CD4-positive, alpha-beta T cell treated with Interleukin-6 for 4 hours (primary cell): ENCODE results near the gene HPCAL1.
"Not testable (repeated sequence)": the region's sequence is repeated elsewhere in the genome, so short reads cannot be mapped to it uniquely, and the experiment has no call there.

Experiments
- DNase-seq: peaks from one replicate; pipeline ENCODE4 v3.0.0-alpha.2; 2020; ENCODE audit warnings: mixed read lengths

HPCAL1 gene

DNA sequence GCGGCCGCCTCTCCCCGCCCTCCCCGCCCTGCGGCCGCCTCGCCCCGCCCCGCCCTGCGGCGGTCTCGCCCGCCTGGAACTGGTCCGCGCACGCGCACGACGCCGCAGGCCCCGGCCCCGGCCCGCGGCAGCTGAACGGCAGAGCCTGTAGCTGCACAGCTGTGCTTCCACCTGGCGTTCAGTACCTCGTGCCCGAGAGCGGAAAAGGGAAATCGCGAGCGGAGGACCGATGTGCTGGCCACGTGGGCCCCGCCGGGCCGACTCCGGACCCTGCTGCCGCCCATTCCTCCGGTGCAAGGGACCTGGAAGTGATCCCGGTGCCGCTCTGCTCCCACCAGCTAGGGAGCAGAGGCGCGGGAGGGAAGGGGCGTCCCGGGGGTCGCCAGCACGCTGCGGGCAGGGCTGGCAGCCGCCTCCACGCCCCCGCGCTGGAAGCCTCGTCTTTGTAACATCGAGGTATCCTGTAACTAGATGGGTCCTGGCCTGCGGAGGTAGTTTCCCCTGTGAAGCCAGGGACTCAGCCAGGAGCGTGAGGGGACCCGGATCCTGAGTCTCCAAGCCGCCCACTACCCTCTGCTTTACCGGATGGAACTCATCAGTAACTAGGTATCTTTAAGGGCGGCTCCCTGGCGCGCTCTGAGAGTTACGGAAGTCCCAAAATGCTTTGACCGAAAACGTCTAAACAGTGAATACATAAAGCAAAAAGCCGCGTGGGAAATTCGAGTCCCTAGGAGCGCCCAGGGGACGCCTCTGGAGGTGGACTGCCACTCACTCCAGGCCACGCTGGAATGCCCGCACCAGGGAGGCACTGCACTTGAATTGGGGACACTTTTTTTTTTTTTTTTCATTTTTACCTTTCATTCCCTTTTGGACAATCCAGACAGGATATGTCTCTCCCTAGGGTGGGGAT is 146.1 kb downstream of the HPCAL1 start:
- peak; percentile 95 for DNase-seq

DNA sequence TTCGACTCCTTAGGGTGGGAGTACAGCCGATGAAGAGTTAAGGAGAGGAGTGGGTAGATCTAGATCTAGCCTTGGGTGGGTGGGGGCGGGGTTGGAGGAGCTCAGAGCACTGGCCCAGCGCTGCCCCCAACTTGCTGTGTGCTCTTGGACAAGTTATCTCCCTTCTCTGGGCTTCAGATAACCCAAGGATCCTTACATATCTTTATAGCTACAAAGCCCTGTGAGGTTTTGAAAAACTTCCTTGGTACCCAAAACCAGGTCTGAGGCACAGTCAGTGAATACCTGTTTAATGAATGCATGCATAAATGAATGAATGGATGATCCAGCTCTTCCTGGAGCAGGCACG is 146.8 kb downstream of the HPCAL1 start:
- DNase-seq = no peak

DNA sequence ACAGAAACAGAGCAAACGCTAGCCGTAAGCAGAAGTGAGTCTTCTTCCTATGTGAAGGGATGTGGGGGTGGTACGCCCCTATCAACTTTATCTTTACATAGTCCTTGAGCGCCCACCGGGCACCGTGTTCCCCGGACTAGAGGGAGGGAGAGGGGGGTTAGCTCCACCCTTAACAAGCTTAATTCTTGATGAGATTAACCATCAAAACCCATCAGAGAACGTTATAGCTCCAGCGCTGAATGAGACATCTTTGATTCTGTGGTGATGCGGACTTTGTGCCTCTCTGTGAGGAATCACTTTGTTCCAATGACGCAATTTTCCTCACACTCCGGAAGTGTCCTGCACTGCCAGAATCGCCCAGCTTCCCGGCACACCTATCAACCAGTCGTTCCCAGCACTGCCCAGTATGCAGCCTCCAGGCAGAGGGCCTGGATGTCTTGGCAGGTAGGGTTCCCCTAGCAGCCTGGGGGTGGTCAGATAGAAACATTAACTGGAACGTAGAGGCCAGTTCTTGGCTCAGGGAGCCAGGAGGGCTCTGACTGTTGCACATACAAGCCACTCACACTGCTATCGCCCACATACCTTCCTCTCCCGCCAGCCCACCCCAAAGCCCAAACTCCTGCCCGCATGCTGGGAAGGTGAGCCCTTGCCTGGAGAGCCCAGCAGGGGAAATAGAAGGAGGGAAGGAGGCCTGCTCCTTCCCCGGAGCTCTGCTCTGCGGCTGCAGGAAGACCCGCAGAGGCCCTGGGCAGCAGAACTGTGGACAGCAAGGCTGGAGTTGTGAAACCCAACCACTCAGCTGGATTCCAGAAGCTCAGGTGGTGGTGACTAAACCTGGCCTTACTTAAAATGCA is 147.4 kb downstream of the HPCAL1 start:
- DNase-seq = no peak

DNA sequence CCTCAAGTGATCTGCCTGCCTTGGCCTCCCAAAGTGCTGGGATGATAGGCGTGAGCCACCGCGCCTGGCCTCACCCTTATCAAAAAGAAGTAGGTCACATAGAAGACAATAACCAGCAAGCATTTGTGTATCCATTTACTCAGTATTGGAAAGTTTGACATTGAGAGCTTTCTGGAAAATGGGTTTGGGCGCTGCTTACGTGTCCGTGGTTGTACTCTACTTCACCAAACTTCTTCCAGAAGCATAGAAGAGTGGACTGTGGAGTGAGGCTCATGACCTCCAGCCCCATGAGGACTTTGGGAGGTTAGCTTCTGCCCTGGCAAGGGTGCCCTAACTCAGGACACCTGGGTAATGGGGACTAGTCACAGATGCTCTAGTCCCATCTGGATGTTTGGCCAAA is 149.1 kb downstream of the HPCAL1 start:
- DNase-seq = no peak

DNA sequence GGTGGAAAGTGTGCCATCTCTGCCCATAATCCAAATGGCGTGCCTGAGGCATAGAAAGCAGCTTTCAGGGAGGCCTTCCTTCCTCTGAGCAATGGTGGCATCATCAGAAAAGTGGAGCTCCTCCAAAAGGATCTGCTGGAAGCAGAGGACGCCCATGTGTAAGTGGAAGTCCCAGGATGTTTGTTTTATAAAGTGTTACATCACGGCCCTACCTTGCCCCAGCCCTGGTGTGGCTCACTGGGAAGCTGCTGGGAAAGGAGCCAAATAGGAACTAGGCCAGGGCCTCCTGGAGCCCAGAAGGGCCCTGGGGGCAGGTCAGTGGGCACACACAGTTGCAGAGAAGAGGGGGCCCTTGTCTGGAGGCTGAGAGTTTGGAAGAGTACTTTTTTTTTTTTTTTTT is 149.6 kb downstream of the HPCAL1 start:
- DNase-seq = no peak

DNA sequence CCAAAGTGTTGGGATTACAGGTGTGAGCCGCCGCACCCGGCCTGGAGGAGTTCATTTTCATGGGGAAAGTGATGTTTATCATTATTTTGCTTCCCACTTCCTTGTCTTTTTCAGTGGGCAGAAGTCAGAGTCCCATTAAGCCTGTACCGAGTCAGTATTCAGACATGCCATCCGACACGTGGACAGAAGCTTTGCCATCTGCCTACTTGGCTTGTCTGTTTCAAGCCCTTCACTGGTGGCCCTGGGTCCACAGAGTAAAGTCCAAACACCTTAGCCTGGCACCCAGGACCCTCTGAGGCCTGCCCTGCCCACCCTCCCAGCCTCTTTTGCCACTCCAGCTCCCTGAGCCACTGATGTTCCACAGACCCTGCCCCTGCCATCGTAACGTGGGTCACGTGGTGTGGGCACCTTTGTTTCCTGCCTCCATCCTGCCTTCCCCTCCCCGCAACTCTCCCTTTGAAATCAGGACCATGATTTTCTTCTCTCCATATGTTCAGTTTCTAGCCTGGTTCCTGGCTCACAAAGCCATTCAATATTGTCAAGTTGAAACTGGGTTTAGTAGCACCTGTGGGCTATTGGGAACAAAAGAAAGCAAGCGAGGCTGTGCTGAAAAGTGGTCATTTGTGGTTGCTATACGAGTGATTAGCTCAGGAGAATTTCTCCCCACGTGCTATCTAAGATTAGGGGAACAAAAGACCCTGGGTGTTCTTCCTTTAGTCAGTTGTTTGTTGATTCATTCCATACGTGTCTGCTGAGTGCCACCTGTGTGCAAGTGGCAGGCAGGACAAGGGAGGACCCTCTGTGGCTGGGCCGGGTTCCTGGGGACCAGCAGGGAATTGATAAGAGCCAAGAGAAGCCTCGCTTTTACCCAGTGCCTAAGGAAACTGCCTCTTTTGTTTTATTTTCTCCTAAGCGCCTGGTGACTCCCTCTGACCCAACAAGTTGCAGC is 150.5 kb downstream of the HPCAL1 start:
- no peak for DNase-seq

DNA sequence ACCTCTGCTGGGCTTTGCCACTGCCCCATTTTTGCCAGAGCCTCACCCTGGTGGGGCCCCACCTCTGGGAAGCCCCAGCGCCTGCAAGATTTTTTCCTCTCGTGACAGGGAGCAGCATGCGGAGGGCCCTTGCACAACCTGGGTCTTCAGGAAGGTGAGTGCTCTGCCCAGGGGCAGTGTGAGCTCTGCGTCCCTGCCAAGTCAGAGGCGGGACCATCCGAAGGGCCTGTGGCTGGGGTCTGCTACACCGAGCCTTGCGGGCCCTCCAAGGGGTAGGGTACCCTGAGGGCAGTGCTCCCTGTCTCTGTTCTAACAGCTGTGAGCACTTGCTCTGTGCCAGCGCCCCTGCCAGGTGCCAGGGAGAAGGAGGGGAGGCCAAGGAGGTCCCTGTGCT is 151.2 kb downstream of the HPCAL1 start:
- DNase-seq = no peak

DNA sequence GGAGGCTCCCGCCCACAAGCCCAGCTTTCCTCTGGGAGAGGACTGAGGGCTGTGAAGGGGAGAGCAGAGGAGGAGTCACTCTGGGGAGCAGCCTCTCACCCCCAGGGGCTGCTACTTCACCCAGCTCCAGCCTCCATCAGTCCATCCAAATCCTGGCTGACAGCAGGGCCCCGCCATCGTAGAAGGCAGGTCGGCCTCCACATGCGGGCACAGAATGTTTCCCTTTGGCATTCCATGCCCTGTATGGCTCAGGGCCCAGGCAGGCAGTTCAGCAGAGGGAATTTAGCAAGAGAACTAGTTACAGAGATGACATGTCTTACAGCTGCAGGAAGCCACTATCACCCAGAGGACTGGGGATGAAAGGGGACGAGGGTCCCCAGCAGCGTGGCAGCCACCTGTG is 151.8 kb downstream of the HPCAL1 start:
- DNase-seq = no peak

DNA sequence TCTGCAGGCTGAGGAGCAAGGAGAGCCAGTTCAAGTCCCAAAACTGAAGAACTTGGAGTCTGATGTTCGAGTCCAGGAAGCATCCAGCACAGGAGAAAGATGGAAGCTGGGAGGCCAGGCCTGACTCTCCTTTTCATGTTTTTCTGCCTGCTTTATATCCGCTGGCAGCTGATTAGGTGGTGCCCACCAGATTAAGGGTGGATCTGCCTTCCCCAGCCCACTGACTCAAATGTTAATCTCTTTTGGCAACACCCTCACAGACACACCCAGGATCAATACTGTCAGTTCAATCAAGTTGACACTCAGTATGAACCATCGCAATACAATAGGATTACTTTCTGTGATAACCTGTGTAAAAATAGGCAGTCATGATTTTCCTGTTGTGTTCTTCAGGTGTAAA is 154.5 kb downstream of the HPCAL1 start:
- not testable (repeated sequence) for DNase-seq

DNA sequence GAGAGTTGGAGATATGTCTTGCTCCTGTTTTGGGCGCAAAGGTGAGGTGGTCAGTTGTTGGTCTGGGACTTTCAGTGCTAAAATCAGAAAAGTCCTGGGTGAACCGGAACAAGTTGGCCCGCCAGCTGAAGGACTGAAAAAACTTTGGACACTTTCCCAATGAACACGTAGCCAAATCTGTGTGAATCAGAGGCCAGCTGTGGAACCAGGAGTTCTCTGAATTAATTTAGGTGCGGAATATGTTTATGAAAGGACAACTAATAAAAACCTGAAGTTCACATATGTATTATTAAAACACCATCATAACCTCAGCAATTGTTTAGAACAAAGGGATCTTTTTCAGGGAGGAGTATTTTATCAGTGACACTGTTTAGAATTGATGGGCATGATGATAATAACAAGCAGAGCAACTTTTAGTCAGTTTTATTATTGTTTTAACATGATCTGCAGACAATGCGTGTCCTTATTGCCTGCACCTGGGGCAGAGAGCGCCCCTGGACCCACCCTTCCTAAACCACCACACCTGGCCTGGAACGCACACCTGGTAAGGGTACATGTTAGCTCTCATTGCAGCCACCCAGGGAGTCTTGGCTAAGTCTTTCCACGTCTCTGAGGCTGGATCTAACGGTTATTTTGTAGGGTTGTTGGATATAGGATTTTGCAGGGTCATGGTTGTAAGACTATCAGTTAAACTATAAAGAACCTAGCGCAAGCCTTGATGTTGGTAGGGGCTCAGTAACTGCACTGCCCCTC is 155.3 kb downstream of the HPCAL1 start:
- DNase-seq = no peak

DNA sequence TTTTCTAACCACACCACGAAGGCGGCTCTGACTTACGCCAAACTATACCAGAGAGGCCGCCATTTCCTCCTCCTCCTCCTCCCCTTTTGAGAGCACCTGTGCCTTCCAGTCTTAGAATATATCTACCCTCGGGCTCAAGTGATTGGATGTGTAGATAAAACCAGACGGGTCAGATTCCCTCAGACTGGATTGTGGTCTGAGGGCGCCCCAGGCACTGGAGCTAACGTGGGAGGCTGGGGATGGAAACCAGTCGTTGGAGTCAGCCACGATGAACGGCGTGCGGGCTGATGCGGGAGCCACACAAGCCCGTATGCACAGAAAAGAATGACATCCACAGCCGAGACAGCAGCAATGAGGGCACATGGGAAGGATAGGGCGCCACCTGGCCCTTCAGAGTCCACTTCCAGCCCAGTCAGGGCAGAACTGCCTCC is 157.7 kb downstream of the HPCAL1 start:
- DNase-seq = no peak

DNA sequence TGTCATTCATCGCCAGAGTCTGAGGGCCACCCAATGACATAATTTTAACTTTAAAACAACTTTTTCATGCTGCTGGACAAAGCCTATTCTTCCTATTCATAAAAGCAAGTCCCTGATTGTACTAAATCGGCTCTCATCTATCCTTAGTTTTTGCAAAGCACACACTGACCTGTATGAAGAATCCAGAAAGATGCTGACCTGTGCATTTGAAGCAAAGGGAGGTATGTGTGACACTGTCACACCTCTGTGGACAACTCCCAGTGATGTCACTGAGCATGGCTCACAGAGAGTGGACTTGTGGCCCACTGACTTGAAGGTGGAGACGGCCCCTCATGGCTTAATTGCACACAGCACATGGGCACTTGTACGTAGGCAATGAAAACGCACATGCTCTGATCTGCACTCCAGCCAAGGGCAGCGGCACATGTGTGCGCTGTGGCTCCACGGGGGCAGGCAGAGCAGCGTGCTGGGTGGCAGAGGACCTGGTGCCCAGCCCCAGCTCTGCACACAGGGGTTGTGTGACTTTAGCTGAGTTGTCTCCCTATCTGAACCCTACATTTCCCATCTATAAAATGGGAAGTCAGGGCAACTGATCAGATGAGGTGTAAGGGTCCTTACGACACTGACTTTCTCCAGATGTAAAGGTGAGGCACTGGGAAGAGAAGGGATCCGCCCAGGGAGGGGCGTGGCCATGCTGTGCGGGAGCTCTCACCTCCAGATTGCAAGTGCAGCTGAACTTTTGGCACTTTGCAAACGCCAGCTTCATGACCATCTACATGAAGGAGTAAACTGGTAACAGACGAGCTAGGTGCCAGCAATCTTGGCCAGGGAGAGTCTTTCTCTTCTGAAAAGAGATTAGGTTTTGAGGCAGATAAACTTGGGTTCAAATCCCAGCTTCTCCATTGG is 159.7 kb downstream of the HPCAL1 start:
- DNase-seq = no peak

DNA sequence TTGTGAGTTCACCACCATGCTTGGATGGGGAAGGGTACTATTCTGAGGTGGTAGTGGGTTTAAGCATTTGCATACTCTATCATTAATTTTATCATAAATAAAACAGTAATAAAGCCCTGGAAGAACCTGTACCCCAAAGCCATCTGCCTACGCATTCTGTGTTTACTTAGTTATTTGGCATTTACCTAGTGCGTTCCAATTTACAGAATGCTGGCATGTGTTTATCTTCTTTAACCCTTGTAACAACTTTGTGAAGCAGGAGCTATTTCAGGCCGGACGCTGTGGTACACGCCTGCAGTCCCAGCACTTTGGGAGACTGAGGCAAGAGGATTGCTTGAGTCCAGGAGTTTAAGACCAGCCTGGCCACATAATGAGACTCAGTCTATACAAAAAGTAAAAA is 163.2 kb downstream of the HPCAL1 start:
- no peak for DNase-seq

DNA sequence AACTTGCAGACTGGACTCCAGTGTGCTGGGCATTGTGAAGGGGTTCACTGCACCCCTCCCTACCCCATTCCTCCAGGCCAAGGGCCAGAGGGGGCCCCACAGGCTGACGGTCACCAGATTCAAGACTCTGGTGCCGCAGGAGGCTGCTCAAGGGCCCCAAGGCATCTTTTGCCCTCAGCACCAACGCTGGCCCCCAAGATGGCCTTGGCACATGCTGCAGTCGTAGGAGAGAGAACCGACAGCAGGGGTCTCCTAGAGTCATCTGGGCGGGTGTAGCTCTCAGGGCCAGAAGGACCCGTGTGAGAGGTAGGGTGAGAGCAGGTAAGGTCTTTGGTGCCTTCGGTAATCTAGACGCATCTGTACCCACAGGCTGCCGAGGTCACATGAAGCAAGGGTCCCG is 164.1 kb downstream of the HPCAL1 start:
- DNase-seq = no peak

DNA sequence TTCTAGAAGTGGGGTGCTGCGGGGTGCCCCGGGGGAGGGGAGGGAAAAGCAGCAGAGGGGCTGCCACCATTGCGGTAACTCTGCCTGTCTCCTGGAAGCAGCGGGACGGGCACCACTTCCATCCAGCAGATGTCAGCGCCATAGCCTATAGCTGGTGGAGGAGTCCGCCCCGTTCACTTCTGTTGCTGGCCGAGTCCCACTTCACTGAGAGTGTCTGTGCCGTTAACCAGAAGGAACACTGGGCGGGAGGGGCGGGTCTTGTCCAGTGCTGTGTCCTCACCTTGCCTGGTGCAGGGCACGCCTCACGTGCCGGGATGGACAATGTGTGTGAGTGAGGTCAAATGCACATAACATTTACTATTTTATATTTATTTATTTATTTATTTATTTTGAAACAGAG is 164.7 kb downstream of the HPCAL1 start:
- DNase-seq = no peak

DNA sequence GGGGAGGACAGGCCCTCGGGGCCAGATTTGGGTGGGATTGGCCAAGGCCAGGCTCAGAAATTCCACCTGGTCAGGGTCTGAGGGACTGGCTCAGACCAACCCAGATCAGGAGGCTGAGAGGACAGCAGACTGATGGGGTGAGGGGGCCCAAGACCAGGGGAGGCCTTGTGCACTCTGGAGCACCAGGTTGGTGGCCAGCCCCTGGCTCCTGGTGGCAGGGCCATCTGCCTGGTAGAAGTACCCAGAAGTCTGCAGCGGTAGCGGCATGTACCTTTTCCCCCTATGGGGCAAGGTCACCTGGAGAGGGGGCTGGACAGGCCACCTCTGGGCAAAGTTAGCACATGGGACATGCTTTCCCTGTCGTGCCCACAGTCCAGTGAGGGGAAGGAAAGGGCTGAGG is 166.6 kb downstream of the HPCAL1 start:
- no peak for DNase-seq

DNA sequence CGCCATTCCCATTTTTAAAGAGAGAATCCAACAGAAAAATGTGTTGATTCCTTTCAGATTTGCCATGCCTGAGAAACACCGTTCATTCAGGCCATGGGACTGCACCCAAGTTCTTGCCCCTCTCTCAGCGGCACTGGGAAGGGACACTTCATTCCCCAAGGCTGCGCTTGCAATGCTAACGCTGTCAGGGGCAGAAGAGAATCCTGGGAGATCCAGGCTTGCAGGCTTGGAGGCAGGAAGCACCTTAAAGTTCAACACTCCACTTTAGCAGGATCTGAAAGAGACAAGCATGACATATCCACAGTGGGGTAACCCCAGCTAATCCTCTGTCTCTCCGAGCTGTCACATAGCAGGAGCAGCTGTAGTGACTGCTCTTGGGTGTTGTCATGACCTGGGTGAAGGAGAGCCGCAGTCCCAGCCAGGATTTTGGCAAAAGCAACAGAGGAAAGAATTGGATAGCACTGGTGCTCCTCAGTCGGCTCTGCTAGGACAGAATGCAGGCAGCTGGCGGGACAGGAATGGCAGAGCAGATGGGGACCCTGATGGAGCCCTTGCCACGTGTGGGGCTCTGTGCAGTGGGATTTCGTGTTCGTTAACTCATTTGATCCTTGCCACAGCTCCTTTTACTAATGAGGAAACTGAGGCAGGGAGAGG is 167.4 kb downstream of the HPCAL1 start:
- no peak for DNase-seq

DNA sequence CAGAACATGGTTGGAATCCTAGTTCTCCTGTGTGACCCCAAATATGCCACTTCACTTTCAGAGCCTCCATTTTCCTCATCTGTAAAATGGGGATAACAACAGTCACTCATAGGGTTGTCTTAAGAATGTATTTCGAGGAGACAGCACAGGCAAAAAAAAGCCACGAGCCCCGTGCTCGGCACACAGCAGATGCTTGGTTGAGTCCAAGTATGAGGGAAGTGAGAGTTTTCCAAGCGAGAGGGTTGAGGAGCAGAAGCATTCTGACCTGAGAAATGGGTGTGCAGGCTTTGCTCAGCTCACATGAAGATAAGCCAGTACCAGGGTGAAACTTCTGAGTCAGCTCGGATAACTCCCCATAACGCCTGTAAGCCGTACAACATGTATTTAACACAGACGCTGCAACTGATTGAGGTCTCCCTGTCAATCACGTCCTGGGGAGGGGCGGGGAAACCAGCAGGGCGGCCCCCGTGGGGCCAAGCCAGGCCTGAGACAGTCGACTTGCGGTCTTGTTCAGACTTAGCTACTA is 168.4 kb downstream of the HPCAL1 start:
- no peak for DNase-seq

DNA sequence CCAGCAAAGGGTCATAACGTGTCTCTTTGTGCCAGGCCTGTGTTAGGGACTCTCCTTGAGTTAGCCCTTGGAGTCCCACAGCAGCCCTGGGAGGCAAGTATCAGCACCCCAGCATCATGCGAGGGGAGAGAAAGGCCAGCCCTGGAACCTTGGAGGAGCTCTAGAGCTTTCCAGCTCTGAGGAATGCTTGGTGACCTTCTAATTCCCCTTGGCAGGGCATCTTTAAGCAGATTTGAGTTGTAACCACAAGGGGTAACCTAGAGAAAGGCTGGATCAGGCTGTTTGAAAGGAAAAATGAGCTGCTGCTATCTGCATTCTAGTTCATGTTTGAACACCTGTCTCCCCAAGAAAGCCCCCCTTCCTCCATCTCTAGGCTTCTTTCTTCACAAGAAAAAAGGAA is 169.3 kb downstream of the HPCAL1 start:
- DNase-seq = no peak

DNA sequence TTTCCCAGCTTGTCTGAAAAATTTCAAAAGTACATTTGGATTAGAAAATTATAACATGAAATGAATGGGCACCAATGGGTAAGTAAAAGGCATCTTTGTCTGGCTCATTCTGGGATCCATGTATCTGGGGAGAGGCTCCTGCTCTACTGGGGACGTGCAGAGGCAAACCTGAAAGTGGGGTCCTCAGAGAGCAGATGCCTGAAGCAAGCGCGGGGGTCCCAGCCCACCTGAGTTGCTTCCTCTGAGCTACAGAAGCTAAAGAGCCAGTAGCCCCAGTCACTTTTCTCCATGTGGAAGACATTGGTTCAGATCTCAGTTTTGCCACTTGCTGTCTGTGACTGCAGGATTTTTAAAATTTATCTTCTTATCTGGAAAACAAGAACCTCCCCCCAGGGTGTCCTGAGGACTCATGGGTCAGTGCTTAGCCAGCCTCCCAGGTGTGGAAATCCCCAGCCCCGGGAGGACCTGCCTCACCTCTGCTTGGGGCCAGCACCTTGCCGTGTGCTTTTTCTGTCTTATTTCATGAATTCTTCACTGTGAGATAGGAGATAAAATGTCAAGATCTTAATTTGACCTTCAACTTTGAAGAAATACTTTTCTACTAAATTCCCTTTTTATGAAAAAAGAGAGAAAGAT is 170.5 kb downstream of the HPCAL1 start:
- DNase-seq = no peak
